ENCODE measurements around the gene PRDM12. TPM values are rescaled to one million over a fixed set of nuclear protein-coding genes. Genes with fewer than 3 reads are reported as not detected.
"Not testable (repeated sequence)": the region's sequence is repeated elsewhere in the genome, so short reads cannot be mapped to it uniquely, and the experiment has no call there.

Gene PRDM12
- total RNA-seq, 1 experiment from 2014 or later = not detected

DNA sequence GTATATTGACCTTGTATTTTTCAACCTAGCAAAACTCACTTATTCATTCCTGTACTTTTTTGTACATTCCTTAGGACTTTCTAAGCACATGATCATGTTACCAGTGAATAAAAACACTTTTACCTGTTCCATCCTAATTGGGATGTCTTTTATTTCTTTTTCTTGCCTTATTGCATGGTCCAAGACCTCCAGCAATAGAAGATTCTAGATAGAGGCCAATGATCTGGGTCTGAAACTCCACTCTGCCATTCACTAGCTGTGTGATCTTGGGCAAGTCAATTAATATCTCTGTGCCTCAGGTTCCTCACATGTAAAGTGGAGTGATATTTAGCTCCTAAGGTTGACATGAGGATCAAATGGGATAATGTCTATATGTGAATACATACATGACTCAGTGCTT lies 20.7 kb downstream of the PRDM12 start:
- Histone ChIP-seq H3K4ac (ENCODE audit: low read depth, low read length) (no peak overlapping the region), H3K27me3 (ENCODE audit: insufficient read depth, low read length) (peaks cover 8% of the 10 kb centered on the region), H3T11ph (ENCODE audit: low read length) (no peak overlapping the region), H2BK15ac (ENCODE audit: low read depth, low read length) (no peak overlapping the region), H3K79me2 (ENCODE audit: insufficient read depth, low read length) (no peaks in the 10 kb centered on the region), H3K9me3 (ENCODE audit: control insufficient read depth, low read depth, low read length) (no peaks in the 10 kb centered on the region), H3K56ac (ENCODE audit: insufficient read length, low read depth, low read length) (no peak overlapping the region), H3K9ac (ENCODE audit: extremely low read depth, insufficient read length, low read length) (no peak overlapping the region), H3K79me1 (ENCODE audit: insufficient read depth, low read depth, low read length, poor library complexity, severe bottlenecking) (no peaks in the 10 kb centered on the region), H2BK120ac (ENCODE audit: low read depth, low read length, poor library complexity, severe bottlenecking) (no peak overlapping the region), H4K91ac (ENCODE audit: insufficient read length, low read depth, low read length) (no peak overlapping the region), H3K14ac (ENCODE audit: insufficient read depth, low read length) (no peak overlapping the region), H3K4me1 (ENCODE audit: insufficient read depth, low read length) (no peaks in the 10 kb centered on the region; the same call in 1 of the 2 replicates), H3K27ac (ENCODE audit: insufficient read length, low read depth, low read length) (no peak overlapping the region), H4K8ac (replicated peaks; ENCODE audit: insufficient read length, low read depth, low read length) (no peak overlapping the region), H2AFZ (ENCODE audit: low read length) (no peak overlapping the region), H3K23me2 (ENCODE audit: insufficient read length, low read depth, low read length, poor library complexity, severe bottlenecking) (peaks cover 6% of the 10 kb centered on the region), H4K5ac (ENCODE audit: insufficient read length, low read depth, low read length) (no peak overlapping the region), H4K20me1 (ENCODE audit: control insufficient read depth, insufficient read depth, insufficient read length) (no peaks in the 10 kb centered on the region), H2BK12ac (ENCODE audit: insufficient read length, low read depth, low read length) (no peak overlapping the region), H3K23ac (ENCODE audit: insufficient read length, low read depth, low read length) (no peak overlapping the region), H3K4me2 (ENCODE audit: insufficient read depth, insufficient read length, low read length) (no peak overlapping the region), H3K18ac (ENCODE audit: insufficient read length, low read depth, low read length) (no peak overlapping the region), H2BK20ac (ENCODE audit: low read depth, low read length, poor library complexity, severe bottlenecking) (no peak overlapping the region), H2BK5ac (ENCODE audit: insufficient read length, low read length) (no peak overlapping the region), H2AK5ac (ENCODE audit: insufficient read length, low read length) (no peak overlapping the region)
- Mint-ChIP-seq H3K27me3 (ENCODE audit: low read depth) (peaks cover 23% of the 10 kb centered on the region), H3K4me1 (peaks cover 8 to 16% of the 10 kb centered on the region in 2 experiments), H3K36me3 (ENCODE audit: insufficient read depth in 1 of 3, low read depth in 3 of 3) (no peaks in the 10 kb centered on the region; a peak in 1 of 7 replicates), H3K27ac (no peak overlapping the region), H3K9me3 (peaks cover 8 to 10% of the 10 kb centered on the region in 2 experiments), H3K4me3 (no peak overlapping the region)
- DNase-seq = no peak
- TF ChIP-seq, protein P1, sequence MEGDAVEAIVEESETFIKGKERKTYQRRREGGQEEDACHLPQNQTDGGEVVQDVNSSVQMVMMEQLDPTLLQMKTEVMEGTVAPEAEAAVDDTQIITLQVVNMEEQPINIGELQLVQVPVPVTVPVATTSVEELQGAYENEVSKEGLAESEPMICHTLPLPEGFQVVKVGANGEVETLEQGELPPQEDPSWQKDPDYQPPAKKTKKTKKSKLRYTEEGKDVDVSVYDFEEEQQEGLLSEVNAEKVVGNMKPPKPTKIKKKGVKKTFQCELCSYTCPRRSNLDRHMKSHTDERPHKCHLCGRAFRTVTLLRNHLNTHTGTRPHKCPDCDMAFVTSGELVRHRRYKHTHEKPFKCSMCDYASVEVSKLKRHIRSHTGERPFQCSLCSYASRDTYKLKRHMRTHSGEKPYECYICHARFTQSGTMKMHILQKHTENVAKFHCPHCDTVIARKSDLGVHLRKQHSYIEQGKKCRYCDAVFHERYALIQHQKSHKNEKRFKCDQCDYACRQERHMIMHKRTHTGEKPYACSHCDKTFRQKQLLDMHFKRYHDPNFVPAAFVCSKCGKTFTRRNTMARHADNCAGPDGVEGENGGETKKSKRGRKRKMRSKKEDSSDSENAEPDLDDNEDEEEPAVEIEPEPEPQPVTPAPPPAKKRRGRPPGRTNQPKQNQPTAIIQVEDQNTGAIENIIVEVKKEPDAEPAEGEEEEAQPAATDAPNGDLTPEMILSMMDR (conservative IDR thresholded peaks at IDR 0.05) = no peak

DNA sequence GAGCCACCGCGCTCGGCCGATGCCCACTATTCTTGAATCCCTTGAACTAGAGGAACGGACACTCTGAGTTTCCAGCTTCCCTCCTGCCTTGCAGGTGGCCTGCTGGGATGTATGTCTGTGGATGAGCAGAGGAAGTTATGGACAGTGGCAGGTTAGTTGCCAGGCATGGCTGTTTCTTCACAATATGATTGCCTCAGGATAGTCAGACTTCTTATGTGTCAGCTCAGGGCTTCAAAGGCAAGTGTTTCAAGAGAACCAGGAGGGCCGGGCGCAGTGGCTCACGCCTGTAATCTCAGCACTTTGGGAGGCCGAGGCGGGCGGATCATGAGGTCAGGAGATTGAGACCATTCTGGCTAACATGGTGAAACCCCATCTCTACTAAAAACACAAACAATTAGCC lies 21.6 kb downstream of the PRDM12 start:
- not testable (repeated sequence) for H3K9me3 ChIP-seq (ENCODE audit: control insufficient read depth, low read depth, low read length); H2BK15ac ChIP-seq (ENCODE audit: low read depth, low read length); H3K14ac ChIP-seq (ENCODE audit: insufficient read depth, low read length); H2AFZ ChIP-seq (ENCODE audit: low read length); H3K79me1 ChIP-seq (ENCODE audit: insufficient read depth, low read depth, low read length, poor library complexity, severe bottlenecking); H3T11ph ChIP-seq (ENCODE audit: low read length); H3K4me2 ChIP-seq (ENCODE audit: insufficient read depth, insufficient read length, low read length); DNase-seq; H3K79me2 ChIP-seq (ENCODE audit: insufficient read depth, low read length); H4K20me1 ChIP-seq (ENCODE audit: control insufficient read depth, insufficient read depth, insufficient read length); H4K8ac ChIP-seq (replicated peaks; ENCODE audit: insufficient read length, low read depth, low read length); H3K23ac ChIP-seq (ENCODE audit: insufficient read length, low read depth, low read length); H2BK120ac ChIP-seq (ENCODE audit: low read depth, low read length, poor library complexity, severe bottlenecking); H3K4ac ChIP-seq (ENCODE audit: low read depth, low read length); H3K36me3 Mint-ChIP-seq (ENCODE audit: insufficient read depth in 1 of 3, low read depth in 3 of 3); H3K27me3 ChIP-seq (ENCODE audit: insufficient read depth, low read length); H3K23me2 ChIP-seq (ENCODE audit: insufficient read length, low read depth, low read length, poor library complexity, severe bottlenecking); H3K9ac ChIP-seq (ENCODE audit: extremely low read depth, insufficient read length, low read length); H2BK12ac ChIP-seq (ENCODE audit: insufficient read length, low read depth, low read length); H3K27ac ChIP-seq (ENCODE audit: insufficient read length, low read depth, low read length); H3K27ac Mint-ChIP-seq; H3K4me1 ChIP-seq (ENCODE audit: insufficient read depth, low read length); H2BK5ac ChIP-seq (ENCODE audit: insufficient read length, low read length); H3K4me3 Mint-ChIP-seq; H3K56ac ChIP-seq (ENCODE audit: insufficient read length, low read depth, low read length); H4K5ac ChIP-seq (ENCODE audit: insufficient read length, low read depth, low read length); H4K91ac ChIP-seq (ENCODE audit: insufficient read length, low read depth, low read length); H2BK20ac ChIP-seq (ENCODE audit: low read depth, low read length, poor library complexity, severe bottlenecking); H2AK5ac ChIP-seq (ENCODE audit: insufficient read length, low read length); H3K18ac ChIP-seq (ENCODE audit: insufficient read length, low read depth, low read length)
- peaks cover 15% of the 10 kb centered on the region for H3K27me3 Mint-ChIP-seq (ENCODE audit: low read depth)
- H3K4me1 Mint-ChIP-seq = peaks cover 14 to 22% of the 10 kb centered on the region in 2 experiments
- H3K9me3 Mint-ChIP-seq = peaks cover 8 to 10% of the 10 kb centered on the region in 2 experiments
- WGBS (ENCODE audit: extremely low coverage, insufficient read length, low lambda C conversion rate) = no CpG with 5 or more reads among the region's 11 CpGs
